WTC11 (cell line): ENCODE results near the gene KIRREL3. TPM values are rescaled to one million over a fixed set of nuclear protein-coding genes. Genes with fewer than 3 reads are reported as not detected.

Source experiments
- ATAC-seq: fragments of 200-7000 bp; cut with Tn5 transposase; 2 replicates; pipeline ENCODE4 v1.10.0; 2021; ENCODE audit warnings: mild to moderate bottlenecking, moderate library complexity
- CTCF ChIA-PET: fragments of 300-600 bp; sonication (Branson Sonifier 250); formaldehyde crosslinking; loops from one replicate; lab custom pipeline; 2021; ENCODE audit warnings: antibody characterized with exemption; lab: Charles Lee
- POLR2A ChIA-PET: fragments of 350-600 bp; sonication (Branson Sonifier 250); formaldehyde crosslinking; loops from one replicate; lab custom pipeline; 2021; ENCODE audit warnings: antibody characterized with exemption; lab: Charles Lee
- DNase-seq: peaks from one replicate; pipeline ENCODE4 v3.0.0; 2021; ENCODE audit warnings: low spot score
- H3K27ac Mint-ChIP-seq: 2 replicates; pipeline ENCODE4 v1.8.0; 2021; ENCODE audit warnings: mixed read lengths
- H3K27me3 Mint-ChIP-seq: 2 replicates; pipeline ENCODE4 v1.8.0; 2021; ENCODE audit warnings: low read depth, mild to moderate bottlenecking, moderate library complexity, mixed read lengths
- H3K36me3 Mint-ChIP-seq: 2 replicates; pipeline ENCODE4 v1.8.0; 2021; ENCODE audit warnings: mixed read lengths
- H3K4me1 Mint-ChIP-seq: 2 replicates; pipeline ENCODE4 v1.8.0; 2022; ENCODE audit warnings: mixed read lengths
- H3K4me3 Mint-ChIP-seq: 2 replicates; pipeline ENCODE4 v1.8.0; 2021; ENCODE audit warnings: mild to moderate bottlenecking, moderate library complexity, mixed read lengths
- H3K9me3 Mint-ChIP-seq: 2 replicates; pipeline ENCODE4 v1.8.0; 2021; ENCODE audit warnings: mixed read lengths
- ELF4 ChIP-seq: sonication (generic); formaldehyde crosslinking; IDR thresholded peaks from 2 replicates; pipeline ENCODE4 v1.8.1; 2022; ENCODE audit warnings: low read depth, mild to moderate bottlenecking, moderate library complexity, missing genetic modification reagents
- ETV6 ChIP-seq: sonication (generic); formaldehyde crosslinking; IDR thresholded peaks from 2 replicates; pipeline ENCODE4 v1.8.1; 2022; ENCODE audit warnings: mild to moderate bottlenecking, missing genetic modification reagents
- GRHL2 ChIP-seq: fragments of 250-450 bp; sonication (Bioruptor Pico); IDR thresholded peaks from 2 replicates; pipeline ENCODE4 v1.8.0; 2022; ENCODE audit warnings: mild to moderate bottlenecking, moderate library complexity; ENCODE audit not compliant: insufficient replicate concordance, severe bottlenecking
- PRDM15 ChIP-seq: sonication (generic); formaldehyde crosslinking; IDR thresholded peaks from 2 replicates; pipeline ENCODE4 v1.8.0; 2022; ENCODE audit warnings: missing genetic modification reagents
- SOX15 ChIP-seq: fragments of 250-450 bp; sonication (Bioruptor Pico); IDR thresholded peaks from 2 replicates; pipeline ENCODE4 v1.9.0; 2021; ENCODE audit warnings: mild to moderate bottlenecking
- STAT6 ChIP-seq: sonication (generic); formaldehyde crosslinking; conservative IDR thresholded peaks from 2 replicates; pipeline ENCODE4 v1.8.1; 2023; ENCODE audit warnings: mild to moderate bottlenecking, low read depth, missing genetic modification reagents, moderate library complexity
- TEAD4 ChIP-seq: sonication (generic); formaldehyde crosslinking; IDR thresholded peaks from 2 replicates; pipeline ENCODE4 v1.8.0; 2022; ENCODE audit warnings: mild to moderate bottlenecking, missing genetic modification reagents
- USF1 ChIP-seq: sonication (generic); formaldehyde crosslinking; IDR thresholded peaks from 2 replicates; pipeline ENCODE4 v1.8.0; 2022; ENCODE audit warnings: mild to moderate bottlenecking, missing genetic modification reagents
- USF2 ChIP-seq: sonication (generic); formaldehyde crosslinking; IDR thresholded peaks from 2 replicates; pipeline ENCODE4 v1.8.1; 2023; ENCODE audit warnings: mild to moderate bottlenecking, missing genetic modification reagents, moderate library complexity
- ZNF317 ChIP-seq: sonication (generic); formaldehyde crosslinking; IDR thresholded peaks from 2 replicates; pipeline ENCODE4 v1.8.1; 2023; ENCODE audit warnings: low read depth, mild to moderate bottlenecking, moderate library complexity, missing genetic modification reagents, borderline replicate concordance
- total RNA-seq: library from RNA; stranded (reverse); gene quantifications from 3 replicates; pipeline ENCODE4 v1.2.3, GENCODE V29; 2021
- TF ChIP-seq, protein P1 (sequence below): fragments of 250-450 bp; sonication (Bioruptor Pico); IDR thresholded peaks from 2 replicates; pipeline ENCODE4 v1.8.0; 2021; ENCODE audit warnings: mild to moderate bottlenecking

The KIRREL3 gene
- total RNA-seq, 1 experiment from 2014 or later = 0.59 TPM

- no peak for TF ChIP-seq STAT6 (CRISPR knock-in tag)
Measured at GRCh38 chr11:126633330-126633729, 367.2 kb downstream of the KIRREL3 start (continued).

- Mint-ChIP-seq H3K27me3 (no peaks in the 10 kb centered on the region; the same call in 1 of the 2 replicates), H3K9me3 (no peaks in the 10 kb centered on the region)
Measured at GRCh38 chr11:126630893-126631798, 369.4 kb downstream of the KIRREL3 start.

GRCh38 chr11:126630488-126630887 lies 370.1 kb downstream of the KIRREL3 start:
- H3K9me3 Mint-ChIP-seq = no peaks in the 10 kb centered on the region
- H3K27ac Mint-ChIP-seq = no peak overlapping the region
- DNase-seq = no peak

More at GRCh38 chr11:126630893-126631798, 369.4 kb downstream of the KIRREL3 start:
- Mint-ChIP-seq H3K27ac (peak overlapping the region; percentile 3), H3K4me3 (no peak overlapping the region), H3K4me1 (peaks cover 50% of the 10 kb centered on the region)
- DNase-seq = no peak
- CTCF ChIA-PET = interaction anchor here (0.6 to 1.8 kb wide), 4 partner anchors 24 to 359 kb away, joined by 3 to 4 read pairs (median 3); no protein-coding TSS in a partner anchor
- POLR2A ChIA-PET = no interaction called here
- peak; percentile 47 for ATAC-seq
- TF ChIP-seq TEAD4 (CRISPR knock-in tag) = no peak
- TF ChIP-seq, all 79 proteins: peak for 0
- H3K36me3 Mint-ChIP-seq = no peaks in the 10 kb centered on the region

More at GRCh38 chr11:126630488-126630887, 370.1 kb downstream of the KIRREL3 start:
- Mint-ChIP-seq H3K4me3 (no peak overlapping the region), H3K36me3 (no peaks in the 10 kb centered on the region), H3K27me3 (no peaks in the 10 kb centered on the region; the same call in 1 of the 2 replicates), H3K4me1 (peaks cover 50% of the 10 kb centered on the region)
- CTCF ChIA-PET = interaction anchor here (0.7 to 1.1 kb wide), 2 partner anchors 23 to 360 kb away, joined by 3 read pairs; no protein-coding TSS in a partner anchor
- TF ChIP-seq ETV6 (no peak), ZNF317 (CRISPR knock-in tag) (no peak), USF2 (no peak), STAT6 (CRISPR knock-in tag) (no peak), TEAD4 (CRISPR knock-in tag) (no peak), SOX15 (CRISPR knock-in tag) (no peak), GRHL2 (CRISPR knock-in tag) (no peak), ELF4 (CRISPR knock-in tag) (no peak), PRDM15 (CRISPR knock-in tag) (no peak), USF1 (CRISPR knock-in tag) (no peak)
- TF ChIP-seq, protein P1, sequence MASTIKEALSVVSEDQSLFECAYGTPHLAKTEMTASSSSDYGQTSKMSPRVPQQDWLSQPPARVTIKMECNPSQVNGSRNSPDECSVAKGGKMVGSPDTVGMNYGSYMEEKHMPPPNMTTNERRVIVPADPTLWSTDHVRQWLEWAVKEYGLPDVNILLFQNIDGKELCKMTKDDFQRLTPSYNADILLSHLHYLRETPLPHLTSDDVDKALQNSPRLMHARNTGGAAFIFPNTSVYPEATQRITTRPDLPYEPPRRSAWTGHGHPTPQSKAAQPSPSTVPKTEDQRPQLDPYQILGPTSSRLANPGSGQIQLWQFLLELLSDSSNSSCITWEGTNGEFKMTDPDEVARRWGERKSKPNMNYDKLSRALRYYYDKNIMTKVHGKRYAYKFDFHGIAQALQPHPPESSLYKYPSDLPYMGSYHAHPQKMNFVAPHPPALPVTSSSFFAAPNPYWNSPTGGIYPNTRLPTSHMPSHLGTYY (CRISPR knock-in tag) = no peak
- ATAC-seq = no peak
- POLR2A ChIA-PET = no interaction called here
